ENCODE measurements around the gene AGPAT3.

Gene AGPAT3

DNA sequence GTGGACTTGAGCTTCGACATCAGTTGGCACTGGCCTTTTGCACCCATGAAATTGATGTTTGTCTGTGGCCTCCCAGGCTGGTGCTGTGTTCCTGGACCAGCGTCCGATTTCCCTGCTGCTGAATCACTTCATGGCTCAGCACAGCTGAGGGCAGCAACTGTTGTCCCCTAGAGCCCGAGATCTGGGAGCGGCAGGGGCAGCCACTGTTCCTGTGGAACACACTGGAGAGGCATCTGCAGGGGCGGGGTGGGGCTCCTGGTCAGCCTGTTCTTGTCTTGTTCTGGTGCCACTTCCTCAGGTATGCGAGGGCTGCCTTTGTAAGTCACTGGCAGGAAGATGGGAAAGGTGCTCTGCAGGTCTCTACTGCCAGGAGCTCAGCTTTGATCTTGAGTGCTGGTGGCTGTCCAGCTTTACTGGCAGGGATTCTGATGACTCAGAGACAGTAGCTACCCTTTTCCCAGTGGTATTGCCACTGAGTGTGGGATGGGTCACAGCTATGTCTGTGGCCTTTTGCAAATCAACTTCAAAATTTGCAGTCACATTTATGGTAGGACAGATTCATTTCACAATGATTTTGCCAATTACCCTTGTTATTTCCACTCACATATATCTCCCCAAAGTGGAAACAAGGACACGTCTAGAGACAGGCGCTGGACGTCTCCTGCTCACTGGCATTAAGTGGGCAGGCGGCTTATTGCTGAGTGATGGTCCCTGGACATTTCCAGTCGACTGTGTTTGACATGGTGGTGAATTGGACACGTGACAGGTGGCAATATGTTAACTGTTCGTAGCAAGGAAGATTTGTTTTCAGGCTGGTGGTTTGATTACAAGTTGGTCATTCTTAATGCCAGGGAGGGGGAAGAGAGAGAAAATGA, 15.3 kb downstream of the AGPAT3 start:
- no peak for DNase-seq (ENCODE audit: low spot score)
- H3K4me1 ChIP-seq (ENCODE audit: insufficient read depth, poor library complexity, severe bottlenecking), result peaks cover 7% of the 10 kb centered on the region
- peak; percentile 59 for ATAC-seq (ENCODE audit: low read depth)
- H3K4me3 ChIP-seq (ENCODE audit: severe bottlenecking), result no peak overlapping the region
- no peaks in the 10 kb centered on the region for H3K36me3 ChIP-seq (ENCODE audit: low read depth)
- no peak overlapping the region for H3K27ac ChIP-seq (ENCODE audit: poor library complexity, severe bottlenecking)
- TF ChIP-seq, protein P1, sequence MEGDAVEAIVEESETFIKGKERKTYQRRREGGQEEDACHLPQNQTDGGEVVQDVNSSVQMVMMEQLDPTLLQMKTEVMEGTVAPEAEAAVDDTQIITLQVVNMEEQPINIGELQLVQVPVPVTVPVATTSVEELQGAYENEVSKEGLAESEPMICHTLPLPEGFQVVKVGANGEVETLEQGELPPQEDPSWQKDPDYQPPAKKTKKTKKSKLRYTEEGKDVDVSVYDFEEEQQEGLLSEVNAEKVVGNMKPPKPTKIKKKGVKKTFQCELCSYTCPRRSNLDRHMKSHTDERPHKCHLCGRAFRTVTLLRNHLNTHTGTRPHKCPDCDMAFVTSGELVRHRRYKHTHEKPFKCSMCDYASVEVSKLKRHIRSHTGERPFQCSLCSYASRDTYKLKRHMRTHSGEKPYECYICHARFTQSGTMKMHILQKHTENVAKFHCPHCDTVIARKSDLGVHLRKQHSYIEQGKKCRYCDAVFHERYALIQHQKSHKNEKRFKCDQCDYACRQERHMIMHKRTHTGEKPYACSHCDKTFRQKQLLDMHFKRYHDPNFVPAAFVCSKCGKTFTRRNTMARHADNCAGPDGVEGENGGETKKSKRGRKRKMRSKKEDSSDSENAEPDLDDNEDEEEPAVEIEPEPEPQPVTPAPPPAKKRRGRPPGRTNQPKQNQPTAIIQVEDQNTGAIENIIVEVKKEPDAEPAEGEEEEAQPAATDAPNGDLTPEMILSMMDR (IDR thresholded peaks at IDR 0.05; ENCODE audit: poor library complexity, severe bottlenecking), result no peak
- H3K9me3 ChIP-seq (ENCODE audit: severe bottlenecking), result no peaks in the 10 kb centered on the region
- no peaks in the 10 kb centered on the region for H3K27me3 ChIP-seq (ENCODE audit: insufficient read depth, poor library complexity, severe bottlenecking)

DNA sequence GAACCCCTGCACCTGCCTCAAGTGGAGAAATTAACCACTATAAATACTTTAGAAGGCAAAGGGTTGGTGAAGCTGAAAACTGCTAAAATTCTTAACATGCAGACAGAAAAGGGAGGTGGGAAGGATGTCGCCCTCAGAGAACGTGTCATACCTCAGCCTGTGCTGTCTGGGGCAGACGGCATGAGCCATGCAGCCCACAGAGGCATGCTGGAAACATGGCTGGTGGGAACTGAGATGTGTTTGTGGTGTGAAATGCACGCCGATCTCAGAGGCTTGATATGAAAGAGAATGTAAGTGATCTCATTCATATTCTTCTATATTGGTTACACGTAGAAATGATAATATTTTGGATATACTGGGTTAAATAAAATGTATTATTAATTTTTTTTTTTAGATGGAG, 16.3 kb downstream of the AGPAT3 start:
- Histone ChIP-seq H3K4me1 (ENCODE audit: insufficient read depth, poor library complexity, severe bottlenecking) (peaks cover 7% of the 10 kb centered on the region), H3K36me3 (ENCODE audit: low read depth) (no peaks in the 10 kb centered on the region), H3K4me3 (ENCODE audit: severe bottlenecking) (no peak overlapping the region), H3K27ac (ENCODE audit: poor library complexity, severe bottlenecking) (no peak overlapping the region), H3K27me3 (ENCODE audit: insufficient read depth, poor library complexity, severe bottlenecking) (no peaks in the 10 kb centered on the region), H3K9me3 (ENCODE audit: severe bottlenecking) (no peaks in the 10 kb centered on the region)
- ATAC-seq (ENCODE audit: low read depth) (no peak), DNase-seq (ENCODE audit: low spot score) (no peak)
- TF ChIP-seq, protein P1 (IDR thresholded peaks at IDR 0.05; ENCODE audit: poor library complexity, severe bottlenecking), result no peak

DNA sequence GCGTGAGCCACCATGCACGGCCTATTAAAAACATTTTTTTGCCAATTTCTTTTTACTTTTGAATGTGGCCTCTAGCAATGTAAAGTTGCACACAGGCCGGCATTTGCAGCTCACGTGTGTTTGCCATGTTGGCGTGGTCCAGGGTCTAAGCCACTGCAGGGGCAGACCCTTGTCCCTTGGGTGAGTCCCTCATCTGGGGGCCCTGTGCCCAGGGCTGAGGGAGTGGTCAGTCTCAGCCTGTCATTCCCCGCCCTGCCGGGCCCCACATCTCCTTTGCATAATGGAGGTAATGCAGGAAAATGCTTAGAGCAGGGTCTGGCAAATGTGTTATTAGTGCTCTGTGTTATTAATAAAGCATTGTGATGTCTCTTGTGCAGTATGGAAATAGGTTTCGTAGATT, 16.9 kb downstream of the AGPAT3 start:
- Histone ChIP-seq H3K36me3 (ENCODE audit: low read depth) (no peaks in the 10 kb centered on the region), H3K27ac (ENCODE audit: poor library complexity, severe bottlenecking) (no peak overlapping the region), H3K9me3 (ENCODE audit: severe bottlenecking) (no peaks in the 10 kb centered on the region), H3K4me1 (ENCODE audit: insufficient read depth, poor library complexity, severe bottlenecking) (peaks cover 7% of the 10 kb centered on the region), H3K27me3 (ENCODE audit: insufficient read depth, poor library complexity, severe bottlenecking) (no peaks in the 10 kb centered on the region), H3K4me3 (ENCODE audit: severe bottlenecking) (no peak overlapping the region)
- DNase-seq (ENCODE audit: low spot score), result no peak
- ATAC-seq (ENCODE audit: low read depth), result no peak
- TF ChIP-seq, protein P1 (IDR thresholded peaks at IDR 0.05; ENCODE audit: poor library complexity, severe bottlenecking), result no peak

DNA sequence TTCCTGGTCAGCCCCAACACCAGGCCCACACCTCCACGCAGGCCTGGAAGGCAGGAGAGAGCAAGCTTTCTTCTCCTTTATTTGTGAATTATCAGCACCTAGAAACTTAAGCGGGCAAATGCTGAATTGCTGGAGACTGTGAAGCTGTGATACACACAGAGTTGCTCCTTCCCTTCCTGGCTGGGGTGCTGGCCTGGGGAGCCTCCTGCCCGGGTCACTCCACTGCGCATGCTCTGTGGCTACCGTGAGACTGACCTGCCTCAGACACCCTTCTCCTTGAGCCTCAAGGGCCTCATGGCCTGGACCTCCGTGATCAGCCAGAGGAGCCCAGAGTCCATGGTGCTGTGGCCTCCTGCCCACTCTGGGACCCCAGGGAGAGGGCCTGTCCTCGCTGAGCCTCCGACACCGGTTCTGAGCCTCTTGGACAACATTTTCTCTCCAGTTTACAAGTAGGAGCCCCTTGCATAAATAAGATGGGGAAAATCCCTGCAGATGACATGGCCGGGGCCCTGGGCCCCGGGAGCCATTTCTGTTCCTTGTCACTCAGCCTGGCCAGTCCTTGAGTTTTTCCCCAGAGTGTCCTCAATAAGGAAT, 18.0 kb downstream of the AGPAT3 start:
- H3K9me3 ChIP-seq (ENCODE audit: severe bottlenecking), result no peaks in the 10 kb centered on the region
- DNase-seq (ENCODE audit: low spot score), result no peak
- no peak for ATAC-seq (ENCODE audit: low read depth)

More for the DNA sequence above, 18.0 kb downstream of the AGPAT3 start:
- Histone ChIP-seq H3K27me3 (ENCODE audit: insufficient read depth, poor library complexity, severe bottlenecking) (no peaks in the 10 kb centered on the region), H3K4me1 (ENCODE audit: insufficient read depth, poor library complexity, severe bottlenecking) (peaks cover 7% of the 10 kb centered on the region), H3K36me3 (ENCODE audit: low read depth) (0 out of 2 replicates have a peak, but pooled peaks cover 3% of the 10 kb centered on the region), H3K27ac (ENCODE audit: poor library complexity, severe bottlenecking) (no peak overlapping the region), H3K4me3 (ENCODE audit: severe bottlenecking) (no peak overlapping the region)
- TF ChIP-seq, protein P1 (IDR thresholded peaks at IDR 0.05; ENCODE audit: poor library complexity, severe bottlenecking), result no peak

Data from RWPE2 (cell line).